SHP77 treated with DMSO at 0.1 percent for 48 hours (cell line): Measurements from ENCODE around the gene TEX13B.
A peak's percentile ranks its signal among the peaks of the same experiment; 100 is the strongest.
"Not testable (repeated sequence)": the region's sequence is repeated elsewhere in the genome, so short reads cannot be mapped to it uniquely, and the experiment has no call there.

Experiments used
- DNase-seq: peaks from one replicate; lab custom pipeline; 2025; lab: John Stamatoyannopoulos, UW

TEX13B gene

GRCh38 chrX:107982356-107982755 is at the start of gene TEX13B:
Gene TEX13B, minus strand, starts transcription at chrX:107982370. Its CDS starts 243 bp downstream, at chrX:107982127.
- DNase-seq = no peak

- DNase-seq = no peak
Measured at GRCh38 chrX:108029928-108030711, 48.0 kb upstream of the TEX13B start.

DNA sequence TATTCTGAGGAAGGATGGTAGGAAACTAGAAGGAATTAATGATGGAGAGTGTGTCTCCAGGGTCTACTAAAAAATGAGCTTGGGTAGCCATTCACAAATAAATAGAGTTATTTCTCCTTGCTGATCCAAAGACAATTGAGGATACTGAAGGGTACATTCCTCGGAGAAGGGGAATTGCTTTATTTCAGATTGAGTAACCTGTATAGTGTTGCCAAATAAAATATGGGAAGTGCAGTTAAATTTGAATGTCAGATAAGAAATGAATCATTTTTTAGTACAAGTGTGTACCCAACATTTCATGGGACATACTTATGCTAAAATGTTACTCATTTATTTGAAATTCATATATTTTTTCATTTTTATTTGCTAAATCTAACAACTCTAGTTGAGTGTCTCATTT is 46.7 kb upstream of the TEX13B start:
- DNase-seq = no peak

DNA sequence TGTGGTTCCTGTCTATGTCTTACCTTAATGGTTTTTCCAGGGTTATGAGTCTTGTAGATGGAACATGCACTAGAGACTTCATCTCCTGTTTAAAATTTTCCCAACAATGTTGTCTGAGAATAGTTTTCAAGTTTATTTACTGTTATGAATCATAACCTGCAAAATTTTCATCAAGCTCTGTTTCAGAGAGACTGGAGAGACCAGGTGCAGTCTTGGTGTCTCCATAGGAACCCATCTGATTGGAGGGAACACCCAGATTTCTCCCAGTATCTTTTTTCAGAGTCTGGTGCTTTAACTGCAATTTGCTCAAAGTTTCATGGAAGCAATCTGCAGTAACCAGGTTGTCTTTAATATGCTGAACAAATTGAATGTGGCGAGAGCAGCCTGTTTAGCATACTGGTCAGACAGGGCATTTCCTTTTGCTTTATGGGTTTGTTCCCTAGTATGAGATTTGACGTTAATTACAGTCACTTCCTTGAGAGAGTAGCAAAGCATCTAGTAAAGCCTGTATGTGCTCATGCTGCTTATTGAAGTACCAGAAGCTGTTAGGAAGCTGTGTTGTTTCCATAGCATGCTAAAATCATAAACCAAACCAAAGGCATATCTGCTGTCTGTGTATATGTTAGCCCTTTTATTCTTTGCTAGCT is 43.9 kb upstream of the TEX13B start:
- DNase-seq = no peak

DNA sequence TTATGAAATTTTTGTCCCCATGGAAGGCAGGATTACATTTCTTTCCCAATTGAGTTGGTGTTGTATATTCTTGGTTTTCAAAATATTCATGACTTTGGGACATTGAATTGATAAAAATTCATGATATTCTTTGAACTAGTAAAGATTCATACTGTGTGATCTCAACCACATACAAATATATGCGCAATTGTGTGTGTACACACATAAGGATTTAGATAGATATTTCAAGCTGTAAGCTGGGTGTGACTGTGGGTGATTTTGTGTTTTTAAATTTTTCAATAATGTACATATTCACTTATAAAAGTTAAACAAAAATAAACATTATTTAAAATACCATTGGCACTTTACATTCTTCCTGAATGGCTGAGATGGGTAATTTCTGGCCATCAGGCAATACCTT is 43.2 kb upstream of the TEX13B start:
- no peak for DNase-seq

DNA sequence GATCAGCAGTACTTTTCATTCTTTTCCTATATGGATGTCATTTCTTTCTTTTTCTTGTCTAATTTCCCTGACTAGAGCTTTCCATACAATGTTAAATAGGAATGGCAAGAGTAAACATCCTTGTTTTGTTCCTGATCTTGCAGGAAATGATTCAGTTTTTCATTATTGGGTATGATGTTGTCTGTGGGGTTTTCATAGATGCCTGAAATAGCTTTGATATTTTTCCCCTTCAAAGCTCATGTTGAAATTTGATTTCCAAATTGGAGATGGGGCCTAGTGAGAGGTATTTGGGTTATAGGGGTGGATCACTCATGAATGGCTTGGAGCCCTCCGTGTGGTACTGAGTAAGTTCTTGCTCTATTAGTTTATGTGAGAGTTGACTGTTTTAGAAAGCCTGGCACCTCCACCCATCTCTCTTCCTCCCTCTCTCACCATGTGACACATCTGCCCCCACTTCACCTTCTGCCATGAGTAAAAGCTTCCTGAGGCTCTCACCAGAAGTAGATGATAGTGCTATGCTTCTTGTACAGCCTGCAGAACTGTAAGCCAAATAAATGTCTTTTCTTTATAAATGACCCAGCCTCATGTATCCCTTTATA is 40.4 kb upstream of the TEX13B start:
- DNase-seq = no peak

DNA sequence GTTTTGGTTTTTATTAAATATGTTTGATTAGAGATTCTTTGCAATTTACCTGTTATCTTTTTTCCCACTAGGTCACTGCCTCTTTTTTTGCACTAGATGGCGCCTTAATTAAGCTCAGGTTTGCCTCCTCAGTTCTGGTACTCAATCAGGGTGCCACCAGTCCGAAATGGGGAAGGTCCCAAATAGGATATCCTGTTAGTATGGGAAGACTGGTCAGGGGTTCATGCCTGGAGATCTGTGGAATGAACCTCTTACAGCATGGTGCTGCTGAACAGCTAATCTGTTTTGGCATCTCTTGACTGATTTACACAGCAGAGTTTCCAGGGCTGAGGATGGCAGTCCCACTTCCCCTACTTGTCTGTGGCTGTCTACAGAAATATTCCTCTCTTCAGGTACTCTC is 38.5 kb upstream of the TEX13B start:
- DNase-seq = no peak

- DNase-seq = no peak
Measured at GRCh38 chrX:108019382-108019875, 37.3 kb upstream of the TEX13B start.

DNA sequence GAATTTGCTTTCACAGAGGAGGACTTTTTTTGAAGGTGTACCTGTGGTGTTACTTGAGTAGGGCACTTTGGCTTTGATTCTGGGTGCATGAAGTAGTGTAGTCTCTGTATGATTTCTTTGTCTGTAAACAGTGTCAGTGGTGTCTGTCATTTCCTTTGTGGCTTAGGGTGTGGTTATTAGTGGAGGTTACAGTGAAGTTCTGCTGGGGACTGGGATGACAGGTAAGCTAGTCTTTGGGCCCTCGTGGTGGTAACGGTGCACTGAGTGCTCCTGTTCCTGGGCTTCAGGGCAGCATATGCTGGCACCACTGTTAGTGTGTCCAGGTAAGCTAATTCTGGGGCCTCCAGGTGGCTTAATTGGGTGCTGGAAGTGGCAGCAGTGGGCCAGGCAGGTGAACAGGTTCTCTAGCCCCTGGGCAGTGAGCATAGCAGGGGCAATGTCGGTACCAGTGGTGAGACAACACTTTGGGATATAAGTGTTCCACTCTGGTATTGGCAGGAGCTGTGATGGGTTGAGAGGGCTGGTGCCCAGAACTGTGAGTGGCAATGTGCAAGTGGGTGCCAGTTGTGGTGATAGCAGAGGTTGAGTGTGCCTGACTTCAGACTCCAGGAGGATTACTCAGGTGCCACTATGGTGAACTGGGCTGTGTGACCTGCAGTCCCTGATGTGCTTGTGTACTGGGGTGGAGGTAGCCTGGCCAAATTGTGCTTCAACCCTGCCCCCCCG is 36.6 kb upstream of the TEX13B start:
- DNase-seq = no peak

DNA sequence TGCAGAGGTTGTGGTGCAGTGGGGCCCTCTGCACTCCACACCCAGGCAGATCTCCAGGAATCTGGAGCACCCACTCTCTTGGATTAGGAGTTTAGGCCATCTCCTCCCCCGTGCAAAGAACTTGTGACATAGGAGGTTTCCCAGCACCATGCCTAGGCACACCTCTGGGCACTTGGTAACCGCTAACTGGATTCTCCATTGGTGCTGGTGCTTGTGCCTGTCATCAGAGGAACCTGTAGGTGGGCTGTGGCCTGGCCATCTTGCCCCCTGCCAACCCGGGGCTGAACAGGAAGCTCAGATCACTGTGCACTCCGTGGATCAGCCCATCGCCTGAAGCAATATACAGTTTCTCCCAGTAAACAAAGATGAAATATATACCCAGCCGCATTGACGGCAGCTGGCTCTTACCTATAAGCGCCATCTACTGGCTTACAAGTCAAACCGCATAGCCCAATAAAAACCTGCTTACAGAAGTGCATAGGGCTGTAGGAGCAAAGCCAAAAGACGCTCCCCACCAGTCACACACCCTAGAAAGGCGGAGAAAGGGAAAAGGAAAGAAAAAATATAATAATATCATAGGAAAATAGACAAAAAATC is 19.1 kb upstream of the TEX13B start:
- DNase-seq = peak; percentile 0

GRCh38 chrX:108000751-108001150 is 18.6 kb upstream of the TEX13B start:
- no peak for DNase-seq

DNA sequence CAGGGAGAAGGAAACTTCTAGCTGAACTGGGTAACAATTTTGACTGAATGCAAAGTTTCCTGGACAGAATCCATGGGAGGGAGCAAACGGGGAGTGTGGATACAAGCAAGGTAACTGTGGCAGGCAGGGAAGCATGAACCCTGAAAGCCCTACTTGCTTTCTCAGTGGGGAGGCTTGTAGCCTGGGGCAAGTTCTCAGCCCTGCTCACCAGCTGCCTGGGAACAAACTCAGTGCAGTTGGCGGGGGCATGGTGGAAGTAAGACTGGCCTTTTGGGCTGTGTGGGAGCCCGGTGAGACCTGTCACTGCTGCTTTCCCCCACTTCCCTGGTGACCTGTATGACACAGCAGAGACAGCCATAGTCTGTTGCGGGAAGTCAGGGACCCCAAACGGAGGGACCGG is 14.0 kb upstream of the TEX13B start:
- DNase-seq = no peak

GRCh38 chrX:107985033-107985432 is 2.9 kb upstream of the TEX13B start:
- no peak for DNase-seq

- DNase-seq = no peak
Measured at GRCh38 chrX:107979534-107979933, 2.6 kb downstream of the TEX13B start.

GRCh38 chrX:107978707-107979307 is 3.4 kb downstream of the TEX13B start:
- DNase-seq = peak; percentile 0

DNA sequence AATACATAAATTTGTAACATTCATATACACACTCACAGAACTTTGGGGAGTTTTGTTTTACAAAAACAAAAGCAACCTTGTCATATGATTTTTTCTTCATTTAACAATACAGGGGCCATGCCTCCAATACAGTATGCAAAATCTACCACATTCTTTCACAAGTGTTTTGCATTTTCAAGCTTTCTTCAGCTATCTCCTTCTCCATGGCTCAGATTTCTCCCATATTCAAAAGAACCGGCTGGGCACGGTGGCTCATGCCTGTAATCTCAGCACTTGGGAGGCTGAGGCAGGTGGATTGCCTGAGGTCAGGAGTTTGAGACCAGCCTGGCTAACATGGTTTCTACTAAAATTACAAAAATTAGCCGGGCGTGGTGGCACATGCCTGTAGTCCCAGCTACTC is 4.1 kb downstream of the TEX13B start:
- no peak for DNase-seq

- no peak for DNase-seq
Measured at GRCh38 chrX:107971636-107972035, 10.5 kb downstream of the TEX13B start.

DNA sequence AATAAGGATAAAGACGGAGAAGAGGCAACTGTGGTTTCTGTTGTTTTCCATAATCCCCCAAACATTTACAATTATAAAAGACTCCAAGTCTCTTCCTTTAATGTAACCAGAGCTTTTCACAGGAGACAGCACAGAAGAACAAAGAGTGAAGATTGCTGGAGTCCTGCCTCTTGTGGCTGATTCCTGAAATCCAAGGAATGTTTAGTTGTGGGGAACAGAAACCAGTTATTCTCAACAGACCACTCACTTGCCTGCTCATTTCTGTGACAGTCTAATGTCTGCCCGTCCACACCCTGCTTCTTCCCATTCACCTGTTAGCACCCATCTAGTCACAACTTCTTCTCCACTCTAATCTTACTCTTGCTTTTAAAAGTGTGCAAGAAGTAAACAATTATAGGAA is 12.1 kb downstream of the TEX13B start:
- no peak for DNase-seq

DNA sequence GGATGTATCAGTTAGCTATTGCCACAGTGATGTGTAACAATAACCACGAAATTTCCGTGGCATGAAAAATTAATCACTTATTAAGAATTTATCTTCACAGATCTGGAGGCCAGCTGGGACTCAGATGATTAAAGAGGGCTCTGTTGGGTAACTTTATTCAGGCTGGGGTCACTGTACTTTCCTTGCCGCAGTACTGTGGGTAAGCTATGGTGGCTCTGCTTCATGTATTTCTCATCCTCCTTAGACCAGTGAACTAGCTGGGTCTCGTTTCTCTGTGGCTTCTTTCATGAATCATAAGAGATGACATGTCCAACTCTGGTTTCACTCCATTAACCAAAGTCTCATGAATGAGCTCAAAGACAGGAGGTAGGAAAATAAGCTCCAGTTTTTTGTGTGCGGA is 13.5 kb downstream of the TEX13B start:
- no peak for DNase-seq

- not testable (repeated sequence) for DNase-seq
Measured at GRCh38 chrX:107955337-107955736, 26.8 kb downstream of the TEX13B start.

- no peak for DNase-seq
Measured at GRCh38 chrX:107940095-107940494, 42.1 kb downstream of the TEX13B start.

GRCh38 chrX:107936434-107936730 is 45.8 kb downstream of the TEX13B start:
- DNase-seq = no peak
